Activated naive CD8-positive, alpha-beta T cell treated with anti-CD3 and anti-CD28 coated beads, Interleukin-2, amount 10 ng/mL, durations not matched to agents 7 days and 5 days (primary cell): ENCODE data around the gene SLC39A12. TPM values are rescaled to one million over a fixed set of nuclear protein-coding genes. Genes with fewer than 3 reads are reported as not detected.

Experiments
- ATAC-seq: fragments of 150-1000 bp; cut with Tn5 transposase; one replicate; pipeline ENCODE4 v1.10.0; 2021; ENCODE audit warnings: low read depth, moderate library complexity
- POLR2A ChIA-PET: fragments of 350-600 bp; sonication (Branson Sonifier 250); formaldehyde crosslinking; loops from one replicate; lab custom pipeline; 2021; ENCODE audit warnings: antibody characterized with exemption; lab: Charles Lee
- DNase-seq: peaks from one replicate; pipeline ENCODE4 v3.0.0; 2021
- H3K27ac Mint-ChIP-seq: one replicate; pipeline ENCODE4 v1.8.0; 2022; ENCODE audit warnings: mild to moderate bottlenecking, mixed read lengths
- H3K27me3 Mint-ChIP-seq: one replicate; pipeline ENCODE4 v1.8.0; 2022; ENCODE audit warnings: mild to moderate bottlenecking, moderate library complexity, mixed read lengths
- H3K36me3 Mint-ChIP-seq: one replicate; pipeline ENCODE4 v1.8.0; 2021; ENCODE audit warnings: mild to moderate bottlenecking, mixed read lengths
- H3K4me1 Mint-ChIP-seq: one replicate; pipeline ENCODE4 v1.8.0; 2021; ENCODE audit warnings: mixed read lengths
- H3K4me3 Mint-ChIP-seq: one replicate; pipeline ENCODE4 v1.8.0; 2022; ENCODE audit warnings: mild to moderate bottlenecking, moderate library complexity, mixed read lengths
- H3K9me3 Mint-ChIP-seq: one replicate; pipeline ENCODE4 v1.8.0; 2021; ENCODE audit warnings: mixed read lengths
- total RNA-seq, 2 experiments: library from RNA; stranded (reverse); gene quantifications; one replicate each; pipeline ENCODE4 v1.2.3, GENCODE V29; 2021

SLC39A12 gene
- total RNA-seq, 2 experiments from 2014 or later = not detected

DNA sequence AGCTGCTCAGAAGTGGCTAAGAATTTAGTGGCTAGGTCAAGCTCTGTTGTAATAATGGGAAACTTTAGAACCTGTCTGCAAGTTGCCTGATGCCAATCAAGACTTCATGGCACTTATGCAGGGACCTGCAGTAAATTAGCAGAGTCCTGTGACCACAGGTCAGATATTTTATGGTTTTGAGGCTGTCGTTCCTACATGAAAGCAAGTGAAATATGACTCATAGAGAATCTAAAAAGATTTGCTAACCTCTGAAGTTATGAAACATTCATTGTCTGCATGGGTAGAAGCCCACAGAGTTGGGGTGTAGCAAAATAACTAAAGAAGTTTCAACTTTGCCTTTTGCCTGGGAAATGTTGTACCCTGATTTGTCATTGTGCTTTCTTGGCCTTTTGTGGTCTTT lies 32.3 kb downstream of the SLC39A12 start:
- H3K27me3 Mint-ChIP-seq = no peaks in the 10 kb centered on the region
- no peaks in the 10 kb centered on the region for H3K9me3 Mint-ChIP-seq
- ATAC-seq = no peak
- H3K4me1 Mint-ChIP-seq = no peaks in the 10 kb centered on the region
- H3K27ac Mint-ChIP-seq = no peak overlapping the region
- POLR2A ChIA-PET = no interaction called here
- no peak overlapping the region for H3K4me3 Mint-ChIP-seq
- H3K36me3 Mint-ChIP-seq = no peaks in the 10 kb centered on the region
- no peak for DNase-seq

DNA sequence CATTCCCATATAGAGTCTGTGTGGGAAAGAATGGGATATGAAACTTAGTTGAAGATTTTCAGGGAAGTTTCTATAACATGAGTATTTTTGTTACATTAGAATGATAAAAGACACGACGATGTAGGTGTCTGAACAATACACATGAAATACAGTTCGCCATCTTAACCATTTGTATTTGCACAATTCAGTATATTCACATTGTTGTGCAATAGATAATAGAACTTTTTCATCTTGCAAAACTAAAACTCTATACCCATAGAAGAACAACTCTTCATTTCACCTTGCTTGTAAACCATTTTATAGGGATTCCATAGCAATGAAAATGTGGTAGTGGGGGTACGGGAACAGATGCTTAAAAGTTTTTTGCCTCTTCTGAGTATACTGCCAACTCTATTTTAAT lies 32.8 kb downstream of the SLC39A12 start:
- POLR2A ChIA-PET = no interaction called here
- DNase-seq (no peak), ATAC-seq (no peak)
- Mint-ChIP-seq H3K4me3 (no peak overlapping the region), H3K27me3 (no peaks in the 10 kb centered on the region), H3K9me3 (no peaks in the 10 kb centered on the region), H3K36me3 (no peaks in the 10 kb centered on the region), H3K4me1 (no peaks in the 10 kb centered on the region), H3K27ac (no peak overlapping the region)

DNA sequence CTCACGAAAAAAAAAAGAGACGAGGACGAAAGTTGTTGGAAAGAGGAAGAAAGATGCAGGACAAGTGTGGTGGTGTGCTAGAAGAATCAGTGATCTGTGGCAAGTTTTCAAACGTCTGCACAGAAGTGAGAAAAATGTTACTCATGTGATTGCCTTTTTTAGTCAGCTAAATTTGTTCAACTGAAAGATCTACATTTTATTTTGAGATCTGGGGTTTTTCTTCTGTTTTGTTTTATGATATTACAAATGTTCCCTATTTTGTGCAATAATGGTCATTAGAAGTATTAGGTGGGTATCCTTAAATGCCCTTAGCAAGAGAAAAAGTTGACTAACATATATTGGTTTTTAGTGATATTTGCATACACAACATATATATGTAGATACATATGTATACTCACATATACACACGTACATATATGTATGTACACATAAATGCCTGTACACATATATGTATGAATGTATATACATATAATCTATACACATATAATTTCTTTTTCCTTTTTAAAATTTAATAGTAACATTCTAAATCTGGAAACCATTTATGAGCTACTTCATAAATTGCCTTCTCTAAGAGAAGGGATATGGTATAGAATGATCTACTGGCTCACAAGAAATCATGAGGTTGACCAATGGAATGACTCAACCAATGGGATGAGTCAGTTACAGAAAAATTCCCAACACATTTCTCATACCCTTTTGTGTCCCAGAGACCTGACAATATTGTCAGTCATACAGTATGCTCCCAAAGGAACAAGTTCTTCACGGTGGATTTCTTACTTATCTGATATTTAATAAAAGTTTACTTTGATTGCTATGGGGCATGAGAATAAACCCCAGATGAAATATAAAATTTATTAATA lies 38.4 kb downstream of the SLC39A12 start:
- ATAC-seq (no peak), DNase-seq (no peak)
- POLR2A ChIA-PET = no interaction called here
- Mint-ChIP-seq H3K27ac (no peak overlapping the region), H3K4me3 (no peak overlapping the region), H3K9me3 (no peaks in the 10 kb centered on the region), H3K4me1 (no peaks in the 10 kb centered on the region), H3K27me3 (no peaks in the 10 kb centered on the region), H3K36me3 (no peaks in the 10 kb centered on the region)

DNA sequence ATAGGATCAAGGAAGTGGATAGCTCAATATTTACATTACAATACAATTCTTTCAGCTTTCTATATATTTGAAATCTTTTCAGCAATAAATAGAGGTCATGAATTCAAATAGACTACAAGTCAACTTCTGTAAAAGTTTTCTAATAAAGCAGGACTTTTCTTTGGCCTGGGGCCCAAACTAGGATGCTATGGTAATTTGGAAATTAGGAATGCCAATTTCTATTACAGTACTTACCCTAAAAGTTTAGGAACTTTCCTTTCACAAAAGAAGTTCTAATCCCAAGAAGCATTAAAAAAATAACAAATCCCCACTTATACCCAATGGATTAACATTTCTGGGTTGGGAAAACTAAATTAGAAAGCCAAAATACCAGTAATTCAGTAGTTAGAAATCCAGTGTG lies 40.5 kb downstream of the SLC39A12 start:
- Mint-ChIP-seq H3K9me3 (no peaks in the 10 kb centered on the region), H3K4me1 (no peaks in the 10 kb centered on the region), H3K36me3 (no peaks in the 10 kb centered on the region), H3K27ac (no peak overlapping the region), H3K27me3 (peaks cover 2% of the 10 kb centered on the region), H3K4me3 (no peak overlapping the region)
- no peak for DNase-seq
- no peak for ATAC-seq
- POLR2A ChIA-PET = interaction anchor here (0.7 kb wide), 1 partner anchor 29 kb away, joined by 5 read pairs; no protein-coding TSS in a partner anchor

DNA sequence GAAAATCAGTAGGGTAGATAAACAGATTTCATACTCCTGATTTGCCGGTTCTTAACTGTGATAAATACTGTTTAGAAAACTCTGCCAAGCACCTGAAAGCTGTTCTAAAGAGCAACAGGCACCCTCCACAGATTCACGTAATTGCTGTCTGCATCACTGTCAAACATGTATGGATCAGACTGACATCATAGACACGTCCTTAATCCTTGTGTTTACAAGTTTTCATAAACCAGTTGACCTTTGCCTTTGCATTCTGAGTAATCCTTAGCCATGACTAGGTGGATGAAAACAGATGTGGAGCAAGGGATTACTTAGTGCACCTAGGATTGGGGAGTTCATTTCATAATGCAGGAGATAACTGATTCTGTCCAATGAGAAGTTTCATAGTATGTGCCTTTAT lies 41.6 kb downstream of the SLC39A12 start:
- H3K36me3 Mint-ChIP-seq = no peaks in the 10 kb centered on the region
- no peak for DNase-seq
- H3K27me3 Mint-ChIP-seq = peaks cover 2% of the 10 kb centered on the region
- H3K4me3 Mint-ChIP-seq = no peak overlapping the region
- no peaks in the 10 kb centered on the region for H3K4me1 Mint-ChIP-seq
- POLR2A ChIA-PET = no interaction called here
- no peaks in the 10 kb centered on the region for H3K9me3 Mint-ChIP-seq
- no peak overlapping the region for H3K27ac Mint-ChIP-seq
- no peak for ATAC-seq

DNA sequence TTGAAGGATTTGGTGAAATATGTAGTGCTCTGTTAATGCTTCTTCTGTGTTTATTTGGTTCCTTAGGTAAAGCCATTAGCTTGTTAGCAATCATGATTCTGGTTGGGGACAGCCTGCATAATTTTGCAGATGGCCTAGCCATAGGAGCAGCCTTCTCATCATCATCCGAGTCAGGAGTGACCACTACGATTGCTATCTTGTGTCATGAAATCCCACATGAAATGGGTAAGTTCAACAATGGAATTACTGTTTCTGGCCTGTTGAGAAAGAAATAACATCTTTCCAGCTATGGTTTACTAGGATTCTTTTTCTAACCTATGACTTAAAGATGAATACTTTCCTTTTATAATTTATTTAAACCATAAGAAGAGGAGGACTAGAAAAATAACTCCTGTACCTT lies 48.9 kb downstream of the SLC39A12 start:
- POLR2A ChIA-PET = no interaction called here
- no peak overlapping the region for H3K27ac Mint-ChIP-seq
- no peak overlapping the region for H3K4me3 Mint-ChIP-seq
- H3K36me3 Mint-ChIP-seq = no peaks in the 10 kb centered on the region
- no peaks in the 10 kb centered on the region for H3K9me3 Mint-ChIP-seq
- no peak for DNase-seq
- no peak for ATAC-seq
- no peaks in the 10 kb centered on the region for H3K4me1 Mint-ChIP-seq
- peaks cover 2% of the 10 kb centered on the region for H3K27me3 Mint-ChIP-seq

DNA sequence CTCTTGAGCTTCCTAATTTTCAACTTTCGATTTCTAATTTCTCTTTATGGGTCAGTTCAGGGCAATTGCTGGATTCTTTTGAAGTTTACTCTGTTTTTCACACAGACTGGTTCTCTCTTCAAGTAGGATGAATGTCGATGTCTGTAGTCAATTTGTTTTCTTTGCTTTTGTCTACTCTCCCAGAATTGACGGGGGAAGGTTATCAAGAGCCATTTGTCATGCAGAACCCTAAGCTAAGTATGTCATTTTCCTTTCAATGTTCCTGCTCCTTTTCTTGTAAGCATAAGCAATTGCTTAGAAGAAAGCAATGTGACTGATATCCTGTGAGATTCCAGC lies 53.7 kb downstream of the SLC39A12 start:
- POLR2A ChIA-PET = no interaction called here
- no peaks in the 10 kb centered on the region for H3K4me1 Mint-ChIP-seq
- H3K27me3 Mint-ChIP-seq = no peaks in the 10 kb centered on the region
- no peak overlapping the region for H3K27ac Mint-ChIP-seq
- H3K36me3 Mint-ChIP-seq = no peaks in the 10 kb centered on the region
- no peak for ATAC-seq
- no peak overlapping the region for H3K4me3 Mint-ChIP-seq
- no peak for DNase-seq
- H3K9me3 Mint-ChIP-seq = no peaks in the 10 kb centered on the region

DNA sequence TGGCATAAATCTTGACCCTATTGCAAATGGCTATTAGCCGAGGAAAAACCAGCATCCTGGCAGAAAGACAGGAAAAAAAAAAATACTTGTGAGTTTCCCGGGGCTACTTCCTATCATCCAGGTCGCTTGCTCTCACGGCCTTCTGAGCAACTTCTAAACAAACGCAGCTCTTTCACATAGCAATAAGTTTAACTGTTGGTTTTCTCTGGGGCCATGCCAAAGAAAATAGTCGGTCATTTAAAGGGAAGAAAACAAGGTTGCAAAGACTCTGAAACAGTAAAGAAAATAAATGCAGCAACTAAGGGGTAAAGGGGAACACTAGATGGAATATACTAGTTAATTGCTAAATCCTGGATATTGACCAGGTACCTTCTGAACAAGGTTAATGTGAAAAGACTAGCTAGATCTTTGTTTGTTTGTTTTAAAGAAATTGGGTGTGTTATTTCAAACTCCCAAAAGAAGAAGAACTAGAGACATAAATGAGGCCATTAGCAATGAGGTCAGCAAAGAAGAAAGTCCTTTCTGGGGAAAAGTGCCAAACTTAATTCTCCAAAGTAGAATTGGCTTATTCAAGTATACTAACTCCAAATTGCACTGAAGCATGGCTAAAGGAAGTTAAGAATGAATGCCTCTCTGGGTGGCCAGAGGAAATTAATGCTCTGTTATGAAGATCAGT lies 54.2 kb downstream of the SLC39A12 start:
- no peak for ATAC-seq
- POLR2A ChIA-PET = no interaction called here
- no peaks in the 10 kb centered on the region for H3K9me3 Mint-ChIP-seq
- no peak overlapping the region for H3K4me3 Mint-ChIP-seq
- no peaks in the 10 kb centered on the region for H3K27me3 Mint-ChIP-seq
- H3K27ac Mint-ChIP-seq = no peak overlapping the region
- no peaks in the 10 kb centered on the region for H3K36me3 Mint-ChIP-seq
- no peaks in the 10 kb centered on the region for H3K4me1 Mint-ChIP-seq
- DNase-seq = no peak

DNA sequence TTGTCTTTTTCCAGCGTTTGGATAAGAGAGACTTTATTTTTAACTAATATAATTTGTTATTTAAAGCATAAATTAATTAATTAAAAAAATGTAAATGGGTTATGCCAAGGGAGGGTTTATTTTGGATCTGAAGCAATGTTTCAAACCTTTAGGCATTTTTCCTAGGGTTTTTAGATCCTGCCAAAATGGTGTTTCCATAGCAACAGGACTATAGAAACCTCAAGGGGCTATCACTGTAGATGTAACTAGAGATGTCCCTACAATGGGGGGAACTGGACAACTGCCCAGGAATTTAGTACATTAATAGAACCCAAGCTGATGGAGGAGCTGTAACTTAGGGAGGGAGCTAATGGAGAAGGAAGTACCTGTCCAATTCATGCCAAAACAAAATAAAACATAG lies 57.3 kb downstream of the SLC39A12 start:
- ATAC-seq (no peak), DNase-seq (no peak)
- Mint-ChIP-seq H3K4me3 (no peak overlapping the region), H3K27me3 (no peaks in the 10 kb centered on the region), H3K9me3 (no peaks in the 10 kb centered on the region), H3K4me1 (no peaks in the 10 kb centered on the region), H3K27ac (no peak overlapping the region), H3K36me3 (no peaks in the 10 kb centered on the region)
- POLR2A ChIA-PET = no interaction called here

DNA sequence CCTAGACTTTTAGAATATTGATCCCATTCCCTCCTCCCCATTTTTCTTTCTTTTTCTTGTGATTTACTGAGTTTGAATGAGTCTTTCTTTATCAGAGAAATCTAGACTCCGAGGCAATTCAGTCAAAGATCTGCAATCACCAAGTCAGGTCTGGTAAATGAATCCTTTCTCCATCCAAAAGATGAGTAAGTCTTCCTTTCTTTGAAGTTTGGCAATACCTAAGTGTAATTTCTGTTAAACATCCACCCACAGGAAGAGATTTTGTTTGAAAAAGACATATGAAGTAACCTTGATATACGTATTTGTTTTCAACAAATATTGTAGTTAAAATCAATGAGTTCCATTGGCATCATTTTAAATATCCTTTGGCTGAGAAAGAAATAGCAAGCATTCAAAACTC lies 58.3 kb downstream of the SLC39A12 start:
- Mint-ChIP-seq H3K27me3 (no peaks in the 10 kb centered on the region), H3K27ac (no peak overlapping the region), H3K4me1 (no peaks in the 10 kb centered on the region), H3K4me3 (no peak overlapping the region), H3K9me3 (no peaks in the 10 kb centered on the region), H3K36me3 (no peaks in the 10 kb centered on the region)
- POLR2A ChIA-PET = no interaction called here
- ATAC-seq = no peak
- DNase-seq = no peak

DNA sequence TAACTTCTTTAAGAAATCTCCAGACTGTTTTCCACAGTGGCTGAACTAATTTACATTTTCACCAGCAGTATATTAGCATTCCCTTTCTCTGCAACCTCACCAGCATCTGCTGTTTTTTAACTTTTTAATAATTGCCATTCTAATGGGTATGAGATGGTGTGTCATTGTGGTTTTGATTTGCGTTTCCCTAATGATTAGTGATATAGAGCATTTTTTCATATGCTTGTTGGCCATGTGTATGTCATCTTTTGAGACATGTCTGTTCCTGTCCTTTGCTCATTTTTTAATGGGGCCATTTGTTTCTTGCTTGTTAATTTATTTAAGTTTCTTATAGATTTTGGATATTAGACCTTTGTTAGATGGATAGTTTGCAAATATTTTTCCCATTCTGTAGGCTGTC lies 68.8 kb downstream of the SLC39A12 start:
- POLR2A ChIA-PET = no interaction called here

DNA sequence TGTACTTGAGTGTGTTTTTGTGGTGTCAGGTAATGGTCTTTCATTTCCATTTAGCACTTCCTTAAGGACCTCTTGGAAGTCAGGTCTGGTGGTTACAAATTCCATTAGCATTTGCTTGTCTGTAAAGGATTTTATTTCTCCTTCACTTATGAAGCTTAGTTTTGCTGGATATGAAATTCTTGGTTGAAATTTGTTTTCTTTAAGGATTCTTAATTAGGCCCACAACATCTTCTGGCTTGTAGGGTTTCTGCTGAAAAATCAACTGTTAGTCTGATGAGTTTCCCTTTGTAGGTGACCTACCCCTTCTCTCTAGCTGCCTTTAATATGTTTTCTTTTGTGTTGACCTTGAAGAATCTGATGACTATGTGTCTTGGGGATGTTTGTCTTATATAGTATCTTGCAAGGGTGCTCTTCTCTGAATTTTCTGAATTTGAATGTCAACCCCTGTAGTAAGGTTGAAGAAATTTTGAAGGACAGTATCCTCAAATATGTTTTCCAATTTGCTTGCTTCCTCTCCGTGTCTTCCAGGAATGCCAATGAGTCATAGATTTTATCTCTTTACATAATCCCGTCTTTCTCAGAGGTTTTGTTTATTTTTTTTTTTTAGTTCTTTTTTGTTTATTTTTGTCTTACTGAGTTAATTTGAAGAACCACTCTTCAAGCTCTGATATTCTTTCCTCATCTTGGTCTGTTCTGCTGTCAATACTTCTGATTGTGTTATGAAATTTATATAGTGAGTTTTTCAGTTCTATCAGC lies 70.2 kb downstream of the SLC39A12 start:
- POLR2A ChIA-PET = interaction anchor here (0.6 kb wide), 1 partner anchor 309 kb away, joined by 3 read pairs; no protein-coding TSS in a partner anchor
- Mint-ChIP-seq H3K4me1 (no peaks in the 10 kb centered on the region), H3K4me3 (no peak overlapping the region), H3K36me3 (no peaks in the 10 kb centered on the region), H3K27me3 (no peaks in the 10 kb centered on the region), H3K27ac (no peak overlapping the region), H3K9me3 (peaks cover 11% of the 10 kb centered on the region)
- DNase-seq (no peak), ATAC-seq (no peak)

More for the DNA sequence above, 68.8 kb downstream of the SLC39A12 start:
- Mint-ChIP-seq H3K36me3 (no peaks in the 10 kb centered on the region), H3K9me3 (peaks cover 12% of the 10 kb centered on the region), H3K4me3 (no peak overlapping the region), H3K4me1 (no peaks in the 10 kb centered on the region), H3K27me3 (no peaks in the 10 kb centered on the region), H3K27ac (no peak overlapping the region)
- ATAC-seq (no peak), DNase-seq (no peak)

DNA sequence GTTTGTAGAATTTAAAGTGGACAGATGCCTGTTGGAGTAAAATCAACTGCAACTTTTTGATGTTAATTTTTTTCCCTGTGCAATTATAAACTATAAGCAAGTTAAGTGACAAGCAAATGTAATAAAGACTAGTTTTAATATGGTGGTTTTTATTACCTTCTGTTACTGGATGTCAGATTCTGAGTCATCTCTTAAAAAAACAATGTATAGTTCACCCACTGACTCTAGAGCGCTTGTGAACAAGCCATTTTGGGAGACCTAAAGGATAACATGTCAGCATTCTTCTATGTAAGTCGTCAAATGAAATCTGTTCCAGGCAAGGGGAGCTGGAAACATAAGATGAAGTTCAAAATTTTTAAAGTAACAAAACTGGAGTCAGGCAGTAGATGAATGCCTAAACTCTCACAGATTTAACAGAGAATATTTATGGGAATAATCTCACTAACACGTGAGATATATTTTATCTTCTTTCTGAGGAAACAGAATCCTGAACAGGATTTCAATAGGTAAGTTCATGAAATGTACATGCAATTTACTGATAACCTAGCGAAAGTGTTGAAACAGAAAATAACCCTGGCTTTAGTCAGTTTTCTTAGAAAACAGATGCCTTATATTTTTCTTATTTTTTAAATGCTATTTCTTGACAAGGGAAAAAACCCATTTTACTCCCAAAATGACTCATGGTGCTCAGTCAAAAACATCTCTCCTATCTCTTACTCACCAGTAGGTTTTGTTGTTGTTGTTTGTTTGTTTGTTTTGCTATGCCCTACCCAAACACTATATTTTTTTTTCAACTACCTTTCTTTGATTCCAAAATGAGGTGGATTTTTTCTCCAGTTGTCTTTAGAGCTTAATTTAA lies 91.7 kb downstream of the SLC39A12 start:
- Mint-ChIP-seq H3K36me3 (no peaks in the 10 kb centered on the region), H3K4me1 (no peaks in the 10 kb centered on the region), H3K9me3 (peaks cover 1% of the 10 kb centered on the region), H3K27ac (no peak overlapping the region), H3K4me3 (no peak overlapping the region), H3K27me3 (no peaks in the 10 kb centered on the region)
- POLR2A ChIA-PET = no interaction called here
- DNase-seq (no peak), ATAC-seq (no peak)
